Measurements from ENCODE around the gene NOC4L.
"Not testable (repeated sequence)": the region's sequence is repeated elsewhere in the genome, so short reads cannot be mapped to it uniquely, and the experiment has no call there.

NOC4L gene

DNA sequence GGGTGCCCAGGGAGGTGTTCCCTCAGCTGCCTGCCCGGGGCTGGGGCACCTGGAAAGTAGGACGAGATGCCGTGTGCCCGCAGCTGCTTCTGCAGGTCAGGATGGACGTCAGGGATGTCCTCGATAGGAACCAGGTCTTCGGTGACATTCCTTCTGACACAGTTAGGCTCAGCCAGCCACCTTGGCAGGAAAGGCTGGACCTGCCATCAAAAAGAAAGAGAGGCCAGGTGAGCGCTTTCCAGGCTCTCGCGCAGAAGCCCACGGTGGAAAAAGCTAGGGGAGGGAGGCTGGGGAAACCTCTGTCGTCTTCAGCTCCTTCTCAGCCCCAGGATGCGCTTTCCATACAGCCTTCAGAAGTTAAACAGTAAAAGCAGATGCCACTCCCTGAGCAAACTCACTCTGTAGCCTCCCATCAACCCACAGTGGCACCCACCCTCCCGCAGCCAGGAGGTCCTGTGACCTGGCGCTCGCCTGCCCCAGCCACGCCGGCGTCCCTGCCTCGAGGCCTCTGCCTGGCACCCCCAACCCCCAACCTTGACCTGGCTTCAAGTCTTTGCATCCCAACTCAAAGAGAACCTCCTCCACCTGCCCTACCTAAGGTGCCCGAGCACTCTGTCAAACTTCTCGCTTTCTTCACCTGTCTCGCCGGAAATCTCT is 1.4 kb upstream of the NOC4L start:
- no peak for DNase-seq

DNA sequence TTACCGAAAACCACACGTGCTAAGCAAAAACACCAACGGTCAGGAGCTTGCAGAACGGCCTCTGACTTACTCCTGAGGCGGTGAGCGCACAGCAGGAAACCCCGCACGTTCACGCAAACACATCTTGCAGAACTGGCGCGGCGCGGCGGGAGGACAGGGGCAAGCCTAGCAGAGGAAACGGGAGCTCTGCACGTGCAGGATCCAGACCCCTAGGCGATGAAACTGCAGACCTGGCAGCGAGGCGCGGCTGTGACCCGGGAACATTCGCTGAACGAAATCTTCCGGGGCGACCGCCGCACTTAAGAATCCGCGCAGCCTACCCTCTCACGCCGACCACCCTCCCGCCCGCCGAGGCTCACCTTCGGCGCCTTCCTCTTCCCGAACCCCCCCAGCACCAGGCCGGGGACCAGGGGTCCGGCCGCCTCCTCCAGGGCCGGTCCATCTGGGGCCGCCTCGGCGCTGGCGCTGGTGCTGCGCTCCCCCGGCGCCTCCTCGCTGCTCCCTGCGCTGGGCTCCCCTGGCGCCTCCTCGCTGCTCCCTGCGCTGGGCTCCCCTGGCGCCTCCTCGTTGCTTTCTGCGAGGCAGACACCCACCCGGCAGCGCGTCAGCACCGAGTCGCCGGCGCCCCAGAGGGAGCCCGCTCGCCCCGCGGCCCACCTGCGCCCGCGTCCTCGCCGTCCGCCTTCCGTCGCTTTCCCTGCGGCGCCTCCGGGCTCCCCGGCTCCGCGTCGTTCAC is 753 bp upstream of the NOC4L start:
- DNase-seq: no peak

GRCh38 chr12:132144810-132145168 is 532 bp downstream of the NOC4L start:
- peak; percentile 28 for DNase-seq

- no peak for DNase-seq
Observed at GRCh38 chr12:132145334-132145733, 1.1 kb downstream of the NOC4L start.

GRCh38 chr12:132146098-132146497 is 1.8 kb downstream of the NOC4L start:
- DNase-seq: no peak

DNA sequence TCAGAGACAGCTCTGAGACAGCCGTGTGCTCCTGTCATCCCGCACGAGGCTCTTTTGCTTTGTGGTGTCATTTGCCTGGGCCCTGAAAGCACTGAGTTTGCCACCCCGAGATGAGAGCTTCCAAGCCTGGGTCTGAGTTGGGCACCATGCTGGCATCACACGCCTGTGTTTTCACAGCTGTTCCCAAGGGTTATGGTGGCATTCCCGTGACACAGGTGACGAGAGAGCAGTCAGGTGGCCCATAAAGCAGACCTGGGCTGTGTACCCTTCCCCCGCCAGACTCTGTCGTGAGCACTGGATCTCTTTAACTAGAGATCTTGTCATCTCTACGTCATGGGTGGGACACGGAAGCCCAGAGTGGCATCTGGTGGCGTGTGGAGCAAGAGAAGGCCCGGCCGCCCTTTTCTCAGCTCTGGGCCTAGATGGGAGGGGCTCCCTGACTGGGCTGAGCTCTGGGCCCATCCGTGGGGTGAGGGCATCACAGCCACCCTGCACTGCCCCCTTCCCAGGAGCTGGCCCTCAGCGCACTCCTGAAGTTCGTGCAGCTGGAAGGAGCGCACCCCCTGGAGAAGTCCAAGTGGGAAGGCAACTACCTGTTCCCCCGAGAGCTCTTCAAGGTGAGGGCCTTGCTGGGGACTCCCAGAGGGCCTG is 2.6 kb downstream of the NOC4L start:
- no peak for DNase-seq

GRCh38 chr12:132147423-132148367 is 3.4 kb downstream of the NOC4L start:
- no peak for DNase-seq

- DNase-seq: no peak
Observed at GRCh38 chr12:132148368-132149045, 4.2 kb downstream of the NOC4L start.

GRCh38 chr12:132149526-132149925 is 5.3 kb downstream of the NOC4L start:
- DNase-seq: not testable (repeated sequence)

DNA sequence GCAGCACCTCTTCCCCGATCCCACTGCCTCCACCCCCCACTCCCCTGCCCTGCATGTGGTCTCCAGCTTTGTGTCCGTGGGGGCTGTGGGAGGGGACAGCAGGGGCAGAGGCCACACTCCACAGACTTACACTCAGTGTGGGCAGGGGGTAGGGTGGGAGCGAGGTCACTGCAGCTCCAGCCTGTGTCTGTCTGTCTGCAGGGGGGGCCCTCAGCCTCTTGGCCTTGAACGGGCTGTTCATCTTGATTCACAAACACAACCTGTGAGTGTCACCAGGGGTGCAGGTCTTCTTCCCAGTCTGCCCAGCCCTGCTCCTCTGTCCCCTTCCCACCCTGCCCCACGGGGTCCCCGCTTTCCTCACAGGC is 6.5 kb downstream of the NOC4L start:
- no peak for DNase-seq

DNA sequence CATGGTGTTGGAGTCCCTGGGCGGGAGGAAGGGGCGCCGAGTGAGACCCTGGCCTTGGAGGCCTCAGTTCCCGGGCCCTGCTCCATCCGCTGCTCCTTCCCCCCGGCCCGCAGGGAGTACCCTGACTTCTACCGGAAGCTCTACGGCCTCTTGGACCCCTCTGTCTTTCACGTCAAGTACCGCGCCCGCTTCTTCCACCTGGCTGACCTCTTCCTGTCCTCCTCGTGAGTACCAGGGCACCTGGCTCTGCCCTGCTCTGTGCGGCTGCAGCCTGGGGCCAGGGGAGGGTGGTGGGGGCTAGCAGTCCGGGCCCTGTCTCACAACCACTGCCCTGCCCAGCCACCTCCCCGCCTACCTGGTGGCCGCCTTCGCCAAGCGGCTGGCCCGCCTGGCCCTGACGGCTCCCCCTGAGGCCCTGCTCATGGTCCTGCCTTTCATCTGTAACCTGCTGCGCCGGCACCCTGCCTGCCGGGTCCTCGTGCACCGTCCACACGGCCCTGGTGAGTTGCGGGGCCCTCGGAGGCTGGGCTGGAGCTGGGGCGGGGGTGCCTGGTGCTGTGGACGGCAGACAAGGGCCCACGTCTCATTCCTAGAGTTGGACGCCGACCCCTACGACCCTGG is 7.0 kb downstream of the NOC4L start:
- no peak for DNase-seq

GRCh38 chr12:132151766-132152410 is 7.6 kb downstream of the NOC4L start:
- no peak for DNase-seq

GRCh38 chr12:132152411-132152821 is 8.2 kb downstream of the NOC4L start:
- DNase-seq: no peak

DNA sequence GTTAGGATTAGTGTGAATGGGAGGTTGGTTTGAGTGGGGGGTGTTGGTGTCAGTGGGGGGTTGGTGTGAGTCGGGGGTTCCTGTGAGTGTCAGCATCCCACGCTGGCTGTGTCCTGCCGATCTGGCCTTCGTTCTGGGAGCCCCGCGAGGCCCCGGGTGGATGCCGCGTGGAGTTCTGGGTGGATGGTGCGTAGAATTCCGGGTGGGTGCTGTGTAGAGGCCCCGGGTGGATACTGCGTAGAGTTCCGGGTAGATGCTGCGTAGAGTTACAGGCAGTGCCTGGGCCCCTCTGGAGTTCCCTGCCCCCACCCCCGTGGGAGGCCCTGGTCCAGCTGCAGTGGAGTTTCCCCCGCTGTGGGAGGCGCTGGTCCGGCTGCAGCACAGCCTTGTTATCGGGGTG is 8.7 kb downstream of the NOC4L start:
- no peak for DNase-seq

DNA sequence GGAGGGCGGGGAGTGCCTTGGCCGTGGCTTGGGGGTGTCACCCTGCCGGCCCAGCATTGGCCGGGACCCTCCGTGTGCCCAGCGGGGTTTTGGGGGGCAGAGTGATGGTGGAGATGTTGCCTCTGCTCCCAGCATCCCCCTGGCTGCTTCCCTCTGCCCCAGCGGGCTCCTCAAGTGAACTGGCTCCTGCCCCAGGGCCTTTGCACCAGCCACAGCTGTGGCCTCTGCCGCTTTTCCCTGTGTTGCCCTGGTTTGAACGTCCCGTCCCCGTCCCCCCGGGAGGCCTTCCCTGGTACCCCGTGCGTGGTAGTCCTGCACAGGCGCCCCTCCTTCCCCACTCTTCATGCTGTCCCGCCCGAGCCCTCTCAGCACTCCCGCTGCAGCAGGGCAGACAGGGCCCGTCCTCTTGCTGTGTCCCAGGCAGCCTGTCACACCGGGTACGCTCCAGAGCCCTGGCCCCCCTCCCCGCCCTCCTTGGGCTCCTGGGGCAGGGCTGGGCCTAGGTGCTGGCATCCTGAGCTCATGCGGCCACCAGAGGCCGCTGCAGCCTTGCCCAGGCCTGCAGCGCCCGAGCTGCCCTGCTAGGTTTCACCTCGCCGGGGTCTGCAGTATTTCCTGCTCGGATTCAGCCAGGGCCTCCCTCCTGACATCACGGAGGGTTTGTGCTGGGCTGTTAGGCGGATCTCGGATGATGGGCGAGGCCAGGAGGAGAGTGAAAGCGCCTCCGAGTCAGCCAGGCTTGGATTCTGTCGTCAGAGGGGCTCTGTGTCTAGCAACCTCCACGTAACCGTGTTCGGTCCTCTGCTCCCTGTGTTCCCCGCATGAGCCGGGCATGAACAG is 9.5 kb downstream of the NOC4L start:
- peak; percentile 78 for DNase-seq

GRCh38 chr12:132154341-132154761 is 10.1 kb downstream of the NOC4L start:
- DNase-seq: no peak

GRCh38 chr12:132154941-132155770 is 10.9 kb downstream of the NOC4L start:
- DNase-seq: no peak

DNA sequence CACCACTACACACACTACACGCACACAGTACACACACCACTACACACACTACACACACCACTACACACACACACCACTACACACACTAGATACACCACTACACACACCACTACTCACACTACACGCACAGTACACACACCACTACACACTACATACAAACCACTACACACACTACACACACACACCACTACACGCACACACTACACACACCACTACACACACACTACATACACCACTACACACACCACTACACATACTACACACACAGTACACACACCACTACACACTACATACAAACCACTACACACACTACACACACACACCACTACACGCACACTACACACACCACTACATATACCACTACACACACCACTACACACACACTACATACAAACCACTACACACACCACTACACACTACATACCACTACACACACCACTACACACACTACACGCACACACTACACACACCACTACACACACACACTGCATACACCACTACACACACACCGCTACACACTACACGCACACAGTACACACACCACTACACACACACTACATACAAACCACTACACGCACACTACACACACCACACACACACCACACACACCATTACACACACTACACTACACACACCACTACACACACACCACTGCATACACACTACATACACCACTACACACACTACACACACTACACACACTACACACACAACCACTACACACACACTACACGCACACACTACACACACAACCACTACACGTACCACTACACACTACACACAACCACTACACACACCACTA is 11.7 kb downstream of the NOC4L start:
- no peak for DNase-seq
